ENCODE results near the gene PRKG1. TPM values are rescaled to one million over a fixed set of nuclear protein-coding genes. Genes with fewer than 3 reads are reported as not detected.

The PRKG1 gene
- total RNA-seq, 1 experiment from 2014 or later = 7.4 TPM

- Histone ChIP-seq H3K36me3 (ENCODE audit: low read depth, low read length) (no peaks in the 10 kb centered on the region), H2AFZ (ENCODE audit: low read length) (peak overlapping the region; percentile 25), H3K27me3 (ENCODE audit: low read length) (no peaks in the 10 kb centered on the region), H3F3A (ENCODE audit: low read length, unreplicated experiment) (no peaks in the 10 kb centered on the region), H3K9ac (ENCODE audit: low read length) (no peak overlapping the region), H3K4me3 (ENCODE audit: low read length) (peak overlapping the region; percentile 2; the same call in 1 of the 2 replicates), H3K4me2 (ENCODE audit: low read length) (peak overlapping the region; percentile 35), H3K9me3 (ENCODE audit: low read length) (no peaks in the 10 kb centered on the region), H3K27ac (ENCODE audit: low read length) (no peak overlapping the region), H4K20me1 (ENCODE audit: low read length) (no peaks in the 10 kb centered on the region), H3K4me1 (ENCODE audit: insufficient read depth, low read length) (peaks cover 10% of the 10 kb centered on the region), H3K9me2 (replicated peaks; ENCODE audit: low read length) (no peaks in the 10 kb centered on the region), H3K79me2 (ENCODE audit: low read length) (no peaks in the 10 kb centered on the region)
- peak; percentile 90 for ATAC-seq
- POLR2A ChIA-PET (ENCODE audit: unreplicated experiment) = no interaction called here
- CTCF ChIA-PET = no interaction called here
- peak; percentile 91 for DNase-seq
- no TSS peak for BruUV-seq (replicated peaks)
- TF ChIP-seq, protein P1, sequence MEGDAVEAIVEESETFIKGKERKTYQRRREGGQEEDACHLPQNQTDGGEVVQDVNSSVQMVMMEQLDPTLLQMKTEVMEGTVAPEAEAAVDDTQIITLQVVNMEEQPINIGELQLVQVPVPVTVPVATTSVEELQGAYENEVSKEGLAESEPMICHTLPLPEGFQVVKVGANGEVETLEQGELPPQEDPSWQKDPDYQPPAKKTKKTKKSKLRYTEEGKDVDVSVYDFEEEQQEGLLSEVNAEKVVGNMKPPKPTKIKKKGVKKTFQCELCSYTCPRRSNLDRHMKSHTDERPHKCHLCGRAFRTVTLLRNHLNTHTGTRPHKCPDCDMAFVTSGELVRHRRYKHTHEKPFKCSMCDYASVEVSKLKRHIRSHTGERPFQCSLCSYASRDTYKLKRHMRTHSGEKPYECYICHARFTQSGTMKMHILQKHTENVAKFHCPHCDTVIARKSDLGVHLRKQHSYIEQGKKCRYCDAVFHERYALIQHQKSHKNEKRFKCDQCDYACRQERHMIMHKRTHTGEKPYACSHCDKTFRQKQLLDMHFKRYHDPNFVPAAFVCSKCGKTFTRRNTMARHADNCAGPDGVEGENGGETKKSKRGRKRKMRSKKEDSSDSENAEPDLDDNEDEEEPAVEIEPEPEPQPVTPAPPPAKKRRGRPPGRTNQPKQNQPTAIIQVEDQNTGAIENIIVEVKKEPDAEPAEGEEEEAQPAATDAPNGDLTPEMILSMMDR (conservative IDR thresholded peaks at IDR 0.05; ENCODE audit: low read depth, low read length) = no peak
- TF ChIP-seq EZH2 (IDR thresholded peaks at IDR 0.05; ENCODE audit: low read length, unreplicated experiment) (no peak), EZH2phosphoT487 (IDR thresholded peaks at IDR 0.05; ENCODE audit: borderline replicate concordance, low read length) (no peak)
- intact Hi-C loops (cut with micrococcal nuclease) = loop anchor here (2.0 kb wide), 1 partner anchor 18 kb away; no protein-coding TSS in a partner anchor
These were observed 82.6 kb downstream of the PRKG1 start for GRCh38 chr10:51156926-51157325.

- H2AFZ ChIP-seq (ENCODE audit: low read length) = no peak overlapping the region
- no peaks in the 10 kb centered on the region for H3K79me2 ChIP-seq (ENCODE audit: low read length)
- no TSS peak for BruUV-seq (replicated peaks)
- no peak overlapping the region for H3K4me2 ChIP-seq (ENCODE audit: low read length)
- ChIA-PET POLR2A (ENCODE audit: unreplicated experiment) (no interaction called here), CTCF (no interaction called here)
- TF ChIP-seq, protein P1 (conservative IDR thresholded peaks at IDR 0.05; ENCODE audit: low read depth, low read length) = no peak
- TF ChIP-seq EZH2 (IDR thresholded peaks at IDR 0.05; ENCODE audit: low read length, unreplicated experiment) (no peak), EZH2phosphoT487 (IDR thresholded peaks at IDR 0.05; ENCODE audit: borderline replicate concordance, low read length) (no peak)
- intact Hi-C loops (cut with micrococcal nuclease) = no loop called here
- H4K20me1 ChIP-seq (ENCODE audit: low read length) = no peaks in the 10 kb centered on the region
- H3K27me3 ChIP-seq (ENCODE audit: low read length) = no peaks in the 10 kb centered on the region
- H3K4me3 ChIP-seq (ENCODE audit: low read length) = no peak overlapping the region
- H3K27ac ChIP-seq (ENCODE audit: low read length) = no peak overlapping the region
- ATAC-seq (no peak), DNase-seq (no peak)
- H3K36me3 ChIP-seq (ENCODE audit: low read depth, low read length) = no peaks in the 10 kb centered on the region
- no peaks in the 10 kb centered on the region for H3K9me2 ChIP-seq (replicated peaks; ENCODE audit: low read length)
- H3K9me3 ChIP-seq (ENCODE audit: low read length) = no peaks in the 10 kb centered on the region
- peaks cover 10% of the 10 kb centered on the region for H3K4me1 ChIP-seq (ENCODE audit: insufficient read depth, low read length)
- H3F3A ChIP-seq (ENCODE audit: low read length, unreplicated experiment) = no peaks in the 10 kb centered on the region
- no peak overlapping the region for H3K9ac ChIP-seq (ENCODE audit: low read length)
These were observed 84.5 kb downstream of the PRKG1 start for GRCh38 chr10:51158832-51159231.

DNA sequence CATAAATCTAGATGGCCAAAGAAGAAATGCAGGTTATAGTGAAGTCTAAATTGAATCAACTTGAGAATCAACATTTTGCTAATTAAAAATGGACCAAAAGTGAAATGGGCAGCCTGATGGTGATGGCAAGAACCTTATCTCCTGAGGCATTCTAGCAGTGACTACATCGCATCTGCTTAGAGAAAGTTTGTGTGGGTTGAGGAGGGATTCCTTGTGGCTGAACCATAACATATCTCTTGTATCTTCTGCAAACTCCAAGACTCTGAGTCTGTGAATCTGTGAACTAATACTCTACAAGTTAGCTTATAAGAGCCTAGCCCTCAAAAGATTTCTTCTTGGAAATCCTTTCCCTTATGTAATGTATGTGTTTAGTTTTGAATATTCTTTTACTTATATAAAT lies 85.6 kb downstream of the PRKG1 start:
- POLR2A ChIA-PET (ENCODE audit: unreplicated experiment) = no interaction called here
- H3K4me3 ChIP-seq (ENCODE audit: low read length) = no peak overlapping the region
- peaks cover 10% of the 10 kb centered on the region for H3K4me1 ChIP-seq (ENCODE audit: insufficient read depth, low read length)
- H3K4me2 ChIP-seq (ENCODE audit: low read length) = no peak overlapping the region
- ATAC-seq = no peak
- no peaks in the 10 kb centered on the region for H4K20me1 ChIP-seq (ENCODE audit: low read length)
- no peak for DNase-seq
- no peaks in the 10 kb centered on the region for H3F3A ChIP-seq (ENCODE audit: low read length, unreplicated experiment)
- TF ChIP-seq, protein P1 (conservative IDR thresholded peaks at IDR 0.05; ENCODE audit: low read depth, low read length) = no peak
- no peak for TF ChIP-seq EZH2phosphoT487 (IDR thresholded peaks at IDR 0.05; ENCODE audit: borderline replicate concordance, low read length)
- no peak for TF ChIP-seq EZH2 (IDR thresholded peaks at IDR 0.05; ENCODE audit: low read length, unreplicated experiment)
- CTCF ChIA-PET = no interaction called here
- no TSS peak for BruUV-seq (replicated peaks)
- H3K36me3 ChIP-seq (ENCODE audit: low read depth, low read length) = no peaks in the 10 kb centered on the region
- H3K27ac ChIP-seq (ENCODE audit: low read length) = no peak overlapping the region
- intact Hi-C loops (cut with micrococcal nuclease) = no loop called here
- H3K79me2 ChIP-seq (ENCODE audit: low read length) = no peaks in the 10 kb centered on the region
- H2AFZ ChIP-seq (ENCODE audit: low read length) = no peak overlapping the region
- no peaks in the 10 kb centered on the region for H3K27me3 ChIP-seq (ENCODE audit: low read length)
- H3K9me2 ChIP-seq (replicated peaks; ENCODE audit: low read length) = no peaks in the 10 kb centered on the region
- H3K9me3 ChIP-seq (ENCODE audit: low read length) = no peaks in the 10 kb centered on the region
- no peak overlapping the region for H3K9ac ChIP-seq (ENCODE audit: low read length)
